NCI-H1092 (cell line): ENCODE measurements around the gene HAO1.
"Not testable (repeated sequence)": the region's sequence is repeated elsewhere in the genome, so short reads cannot be mapped to it uniquely, and the experiment has no call there.

Experiments
- DNase-seq: peaks from one replicate; lab custom pipeline; 2025; lab: John Stamatoyannopoulos, UW

The HAO1 gene

DNA sequence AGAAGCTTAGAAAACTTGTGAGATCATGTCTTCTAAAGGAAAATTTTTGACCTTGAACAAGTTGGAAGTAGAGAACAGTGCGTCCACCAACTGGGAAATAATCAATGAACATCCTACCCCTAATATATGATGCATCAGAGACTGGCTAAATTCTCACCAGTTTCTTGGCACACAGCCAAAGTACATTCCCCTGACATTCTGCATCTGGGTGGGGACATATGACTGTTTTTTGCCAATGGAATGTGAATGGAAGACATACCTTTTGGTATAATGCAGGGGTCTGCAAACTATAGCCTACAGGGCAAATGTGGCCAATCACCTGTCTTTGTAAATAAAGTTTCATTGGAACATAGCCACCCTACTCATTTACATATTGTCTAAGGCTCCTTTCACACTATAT lies 84.7 kb downstream of the HAO1 start:
- DNase-seq: no peak

DNA sequence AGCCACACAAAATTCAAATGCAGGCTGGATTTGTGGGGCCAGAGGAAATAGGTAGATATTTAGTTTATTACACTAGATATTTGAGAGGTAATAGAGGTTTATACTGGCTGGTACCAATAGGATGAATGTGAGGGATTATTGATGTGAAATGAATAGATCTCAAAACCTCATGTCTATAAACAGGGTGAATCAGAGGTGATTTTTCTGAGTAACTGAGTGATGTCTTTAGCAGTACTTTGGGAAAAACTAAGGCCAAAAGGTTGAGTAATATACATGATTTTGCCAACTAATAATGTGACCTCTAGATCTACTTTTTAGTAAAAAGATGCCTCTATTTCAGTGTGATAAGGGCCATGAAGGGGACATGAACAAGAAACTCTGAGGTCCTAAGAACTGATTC lies 86.8 kb downstream of the HAO1 start:
- DNase-seq: no peak

DNA sequence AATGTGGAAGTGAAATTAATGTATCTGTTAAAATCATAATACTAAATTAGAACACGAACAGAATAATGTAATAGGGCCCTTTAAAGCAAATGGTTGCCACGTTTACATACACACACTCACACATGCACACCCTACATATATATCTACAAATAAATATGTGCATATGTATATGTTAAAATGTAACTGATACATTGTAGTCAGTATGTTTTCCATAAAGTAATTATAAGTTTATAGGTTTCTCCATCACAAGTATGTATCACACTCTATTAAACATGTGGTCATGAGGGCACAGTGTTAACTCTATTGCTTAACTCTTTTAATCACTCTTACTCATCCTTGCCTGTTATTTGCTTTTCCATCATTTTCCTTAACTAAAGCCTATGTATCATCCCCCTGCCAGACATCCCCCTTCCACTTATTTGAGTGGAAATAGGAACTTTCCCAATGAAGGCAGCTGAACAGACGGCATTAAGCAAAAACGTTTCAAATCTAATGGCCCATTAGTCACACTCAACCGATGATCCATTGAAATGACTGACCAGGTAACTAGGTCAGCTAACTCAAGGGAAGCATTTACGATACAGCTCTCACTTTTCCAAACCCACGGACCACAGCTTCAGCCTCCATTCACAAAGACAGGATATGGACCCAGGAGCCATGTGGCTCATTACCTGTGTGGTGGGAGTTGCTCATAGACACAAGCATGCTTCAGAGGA lies 89.3 kb downstream of the HAO1 start:
- no peak for DNase-seq

DNA sequence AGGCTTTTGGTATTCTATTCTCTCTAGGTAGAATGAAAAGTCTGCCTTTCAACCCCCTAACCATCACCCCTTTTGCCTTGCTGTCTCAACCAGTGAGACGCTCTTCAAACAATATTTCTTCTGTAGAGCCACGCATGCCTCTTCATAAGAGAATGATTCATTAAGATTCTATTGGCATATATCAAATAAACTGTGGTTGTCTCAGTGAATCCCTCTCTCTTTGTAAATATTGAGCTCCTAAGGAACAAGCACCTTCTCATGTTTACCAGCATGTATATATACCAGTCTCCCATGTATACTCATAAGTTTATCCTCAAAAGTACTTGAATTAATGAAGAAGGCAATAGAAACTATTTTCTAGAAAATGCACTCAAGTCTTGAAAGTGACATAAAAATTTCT lies 90.6 kb downstream of the HAO1 start:
- DNase-seq: no peak

DNA sequence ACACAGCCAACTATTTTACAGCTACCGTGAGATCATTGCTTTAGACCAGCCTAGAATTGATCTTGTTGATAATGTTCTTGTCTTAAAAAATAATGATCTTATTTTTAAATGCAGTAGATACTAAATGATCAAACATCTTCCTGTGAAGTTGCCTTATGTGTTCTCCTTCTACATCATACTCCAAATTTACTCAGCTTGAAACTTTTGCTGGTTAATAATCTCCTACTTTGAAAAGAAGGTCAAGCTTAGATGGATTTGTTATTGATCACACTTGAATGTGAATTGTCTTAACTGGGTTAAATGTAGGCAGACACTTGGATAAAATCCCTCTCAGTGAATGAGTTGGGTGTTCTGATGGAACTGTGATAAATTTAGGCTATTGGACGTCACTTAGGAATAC lies 91.9 kb downstream of the HAO1 start:
- DNase-seq: no peak

DNA sequence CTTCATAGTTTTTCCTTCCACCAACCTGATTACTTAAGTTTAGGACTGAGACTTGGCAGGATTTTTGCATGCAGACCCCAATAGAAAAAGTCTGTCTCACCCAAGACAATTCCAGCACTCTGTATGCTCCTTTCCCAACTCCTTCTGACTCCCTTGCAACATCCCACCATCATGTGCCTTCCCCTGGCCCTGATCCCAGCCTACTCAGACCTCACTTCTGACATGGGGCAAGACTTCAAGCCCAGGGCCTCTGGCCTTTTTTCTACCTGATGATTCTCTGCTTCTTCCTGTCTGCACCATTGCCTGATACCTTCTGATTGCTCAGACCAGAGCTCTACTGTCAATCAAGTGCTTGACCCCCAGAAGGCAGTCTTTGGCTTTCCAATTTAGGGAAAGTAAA lies 96.6 kb downstream of the HAO1 start:
- no peak for DNase-seq

DNA sequence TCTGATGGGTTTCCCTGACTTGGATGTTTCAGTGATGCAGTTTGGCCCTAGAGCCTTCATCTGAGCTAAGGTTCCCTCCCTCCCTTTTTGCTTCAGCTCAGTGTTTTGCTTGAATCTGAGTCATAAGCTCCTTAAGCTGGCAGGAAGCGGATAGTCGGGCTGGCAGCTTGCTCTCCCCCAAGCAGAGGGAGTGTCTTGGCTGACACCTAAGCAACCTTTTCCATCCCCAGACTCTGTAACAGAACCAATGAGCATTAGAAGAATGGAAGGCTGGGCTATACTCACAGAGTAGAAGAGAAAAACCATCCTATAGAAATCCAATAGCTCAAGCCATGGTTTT lies 98.3 kb downstream of the HAO1 start:
- DNase-seq: no peak

DNA sequence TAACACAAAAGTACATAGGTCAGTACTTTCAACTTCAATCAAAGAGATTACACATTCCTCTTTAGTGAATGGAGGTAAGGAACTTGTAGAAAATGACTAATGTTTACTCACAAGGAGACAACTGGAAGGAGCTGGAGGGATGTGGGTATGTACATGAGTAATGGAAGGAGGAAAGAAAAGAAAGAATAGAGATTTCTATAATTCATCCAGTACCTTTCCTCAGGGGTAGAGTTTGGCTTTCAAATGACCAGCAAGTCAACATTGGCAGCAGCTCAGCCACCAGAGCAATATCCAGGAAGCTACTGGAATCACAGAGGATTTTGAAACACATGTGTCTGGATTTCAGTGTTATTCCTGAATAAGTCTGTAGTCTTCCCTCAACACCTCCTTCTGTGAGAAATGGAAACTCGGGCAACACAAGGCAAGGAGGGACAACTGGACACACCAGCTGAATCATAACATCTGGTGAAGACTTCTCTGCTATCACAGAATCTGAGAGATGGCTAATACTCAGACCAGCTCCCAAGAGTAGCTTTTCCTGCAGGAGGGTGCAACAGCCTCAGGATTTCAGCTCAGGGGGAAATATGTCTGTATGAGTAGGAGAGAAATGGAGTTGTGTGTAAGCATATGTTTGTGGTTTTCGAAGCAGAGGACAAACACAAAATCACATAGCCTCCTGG lies 98.8 kb downstream of the HAO1 start:
- DNase-seq: no peak

DNA sequence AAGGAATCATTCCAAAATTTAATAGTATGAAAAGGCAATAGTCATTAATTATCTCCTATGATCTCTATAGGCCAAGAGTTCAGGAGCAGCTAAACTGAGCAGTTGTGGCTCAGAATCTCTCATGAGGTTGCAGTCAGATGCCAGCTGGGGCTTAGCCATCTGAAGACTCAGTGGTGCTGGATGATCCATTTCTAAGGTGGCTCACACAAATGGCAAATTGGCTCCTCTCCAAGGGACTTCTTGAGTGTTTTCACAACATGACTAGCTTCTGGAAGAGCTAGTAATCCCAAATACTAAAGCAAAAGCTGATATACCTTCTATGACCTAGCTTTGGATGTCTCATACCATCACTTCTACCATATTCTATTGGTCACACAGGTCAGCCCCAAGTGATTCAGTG lies 104.2 kb downstream of the HAO1 start:
- DNase-seq: no peak

DNA sequence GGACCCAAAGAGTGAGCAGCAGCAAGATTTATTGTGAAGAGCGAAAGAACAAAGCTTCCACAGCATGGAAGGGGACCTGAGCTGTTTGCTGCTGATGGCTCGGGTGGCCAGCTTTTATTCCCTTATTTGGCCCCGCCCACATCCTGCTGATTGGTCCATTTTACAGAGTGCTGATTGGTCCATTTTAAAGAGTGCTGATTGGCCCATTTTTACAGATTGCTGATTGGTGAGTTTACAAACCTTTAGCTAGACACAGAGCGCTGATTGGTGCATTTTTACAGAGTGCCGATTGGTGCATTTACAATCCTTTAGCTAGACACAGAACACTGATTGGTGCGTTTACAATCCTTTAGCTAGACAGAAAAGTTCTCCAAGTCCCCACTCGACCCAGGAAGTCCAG lies 105.8 kb downstream of the HAO1 start:
- not testable (repeated sequence) for DNase-seq
